T-helper 17 cell (primary cell): Measurements from ENCODE around the gene SEPTIN11. TPM values are rescaled to one million over a fixed set of nuclear protein-coding genes. Genes with fewer than 3 reads are reported as not detected.
A peak's percentile ranks its signal among the peaks of the same experiment; 100 is the strongest.
"Not testable (repeated sequence)": the region's sequence is repeated elsewhere in the genome, so short reads cannot be mapped to it uniquely, and the experiment has no call there.

Experiments used
- ATAC-seq: fragments of 150-1000 bp; cut with Tn5 transposase; 2 replicates; pipeline ENCODE4 v1.10.0; 2021; ENCODE audit warnings: mild to moderate bottlenecking, moderate library complexity
- DNase-seq, 3 donors: peaks; one replicate each; pipeline versions ENCODE4 v3.0.0 to v3.0.0-alpha.2; 2020 to 2021
- H3K9me3 ChIP-seq: one replicate; pipeline ENCODE4 v1.7.0; 2013; ENCODE audit warnings: low read length, mild to moderate bottlenecking; ENCODE audit not compliant: control insufficient read depth, poor library complexity, severe bottlenecking
- H3K27ac Mint-ChIP-seq: one replicate; pipeline ENCODE4 v1.8.0; 2022; ENCODE audit warnings: mild to moderate bottlenecking, moderate library complexity, mixed read lengths
- H3K27me3 Mint-ChIP-seq: one replicate; pipeline ENCODE4 v1.8.0; 2022; ENCODE audit warnings: mixed read lengths
- H3K36me3 Mint-ChIP-seq: one replicate; pipeline ENCODE4 v1.8.0; 2022; ENCODE audit warnings: low read depth, mixed read lengths
- H3K4me1 Mint-ChIP-seq: one replicate; pipeline ENCODE4 v1.8.0; 2022; ENCODE audit warnings: mild to moderate bottlenecking, mixed read lengths
- H3K4me3 Mint-ChIP-seq: one replicate; pipeline ENCODE4 v1.8.0; 2022; ENCODE audit warnings: mild to moderate bottlenecking, moderate library complexity, mixed read lengths
- total RNA-seq, 4 donors: library from RNA in 2 of 4; stranded (reverse) in 2 of 4; gene quantifications; one replicate each; pipeline ENCODE4 v1.2.3 and lab custom pipeline; 2022 to 2026

Gene SEPTIN11
- total RNA-seq, 2 donors from 2014 or later: 21.4 to 40.3 TPM

DNA sequence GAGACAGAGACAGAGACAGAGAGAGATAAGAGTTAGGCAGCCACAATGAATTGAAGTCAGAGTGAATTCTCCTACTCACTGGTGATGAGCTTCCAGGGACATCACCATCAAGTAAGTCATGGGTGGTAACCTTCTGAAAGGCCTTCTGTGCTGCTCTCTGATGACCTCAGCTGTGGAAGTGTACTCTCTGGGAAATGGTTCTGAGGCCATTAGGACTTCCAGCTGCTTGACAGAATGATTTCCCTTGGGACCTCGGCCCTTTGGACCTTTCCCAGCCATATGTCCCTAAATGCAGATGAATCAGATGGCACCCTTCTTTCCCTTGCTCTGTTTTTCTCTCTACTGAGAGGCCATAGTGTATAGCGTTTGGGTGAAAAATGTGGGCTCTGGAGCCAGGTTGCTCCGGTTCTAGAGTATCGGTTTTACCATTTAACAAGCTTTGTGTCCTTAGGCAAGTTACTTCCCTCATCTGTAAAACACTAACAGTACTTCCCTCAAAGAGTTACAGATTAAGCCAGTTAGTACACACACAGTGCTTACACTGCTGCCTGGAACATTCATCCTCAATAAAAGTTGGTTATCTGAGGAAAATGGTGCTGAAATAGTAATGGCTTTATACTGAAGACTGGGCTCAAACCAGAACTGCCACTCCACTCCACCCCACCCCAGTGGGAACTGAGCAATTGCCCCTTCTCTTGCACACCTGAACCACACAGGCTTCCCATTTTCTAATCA is 7.6 kb downstream of the SEPTIN11 start:
- H3K4me3 Mint-ChIP-seq: no peak overlapping the region
- H3K36me3 Mint-ChIP-seq: no peaks in the 10 kb centered on the region
- no peak for DNase-seq
- no peak overlapping the region for H3K27ac Mint-ChIP-seq
- no peak for ATAC-seq
- H3K9me3 ChIP-seq: no peaks in the 10 kb centered on the region
- no peaks in the 10 kb centered on the region for H3K27me3 Mint-ChIP-seq
- H3K4me1 Mint-ChIP-seq: peaks cover 15% of the 10 kb centered on the region

DNA sequence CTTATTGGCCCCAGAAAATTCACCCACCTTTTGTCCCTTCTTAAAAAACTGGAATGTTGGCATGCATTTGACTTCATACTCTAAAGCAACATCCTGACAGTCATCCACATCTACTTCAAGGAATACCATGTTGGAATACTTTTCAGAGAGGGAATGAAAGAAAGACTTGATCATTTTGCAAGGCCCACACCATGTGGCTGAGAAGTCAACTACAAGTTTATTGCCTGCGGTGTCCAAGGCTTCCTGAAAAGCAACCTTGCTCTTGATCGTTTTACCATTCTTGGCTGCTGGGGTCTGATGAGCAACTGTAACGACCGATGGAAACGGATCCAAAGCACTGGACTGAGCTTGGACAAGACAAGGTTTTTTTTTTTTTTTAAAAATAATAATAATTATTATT is 9.3 kb downstream of the SEPTIN11 start:
- no peak for ATAC-seq
- Mint-ChIP-seq H3K4me3 (no peak overlapping the region), H3K27ac (no peak overlapping the region), H3K36me3 (no peaks in the 10 kb centered on the region), H3K27me3 (no peaks in the 10 kb centered on the region), H3K4me1 (peaks cover 8% of the 10 kb centered on the region)
- no peaks in the 10 kb centered on the region for H3K9me3 ChIP-seq
- no peak for DNase-seq

DNA sequence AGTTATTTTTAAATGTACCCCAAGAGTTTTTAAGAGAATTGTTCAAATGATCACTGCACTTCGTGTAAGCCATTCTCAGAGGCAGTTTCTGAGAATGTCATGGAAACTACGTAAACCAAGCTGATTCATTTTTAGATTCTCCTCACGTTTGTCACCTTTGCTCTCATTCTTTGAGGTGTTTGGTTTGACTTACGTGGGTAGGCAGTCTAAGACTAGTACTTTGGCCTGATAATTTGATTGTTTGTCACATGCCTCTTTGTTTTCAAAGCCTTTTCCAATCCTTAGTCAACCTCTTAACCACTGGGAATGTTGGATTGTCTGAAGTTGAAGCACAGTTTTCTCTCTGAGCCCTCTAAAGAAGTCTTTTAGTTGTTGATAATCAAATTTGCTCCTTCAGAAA is 10.5 kb downstream of the SEPTIN11 start:
- no peak for DNase-seq
- H3K9me3 ChIP-seq: no peaks in the 10 kb centered on the region
- H3K36me3 Mint-ChIP-seq: no peaks in the 10 kb centered on the region
- peaks cover 6% of the 10 kb centered on the region for H3K4me1 Mint-ChIP-seq
- H3K4me3 Mint-ChIP-seq: no peak overlapping the region
- ATAC-seq: no peak
- no peak overlapping the region for H3K27ac Mint-ChIP-seq
- H3K27me3 Mint-ChIP-seq: no peaks in the 10 kb centered on the region

DNA sequence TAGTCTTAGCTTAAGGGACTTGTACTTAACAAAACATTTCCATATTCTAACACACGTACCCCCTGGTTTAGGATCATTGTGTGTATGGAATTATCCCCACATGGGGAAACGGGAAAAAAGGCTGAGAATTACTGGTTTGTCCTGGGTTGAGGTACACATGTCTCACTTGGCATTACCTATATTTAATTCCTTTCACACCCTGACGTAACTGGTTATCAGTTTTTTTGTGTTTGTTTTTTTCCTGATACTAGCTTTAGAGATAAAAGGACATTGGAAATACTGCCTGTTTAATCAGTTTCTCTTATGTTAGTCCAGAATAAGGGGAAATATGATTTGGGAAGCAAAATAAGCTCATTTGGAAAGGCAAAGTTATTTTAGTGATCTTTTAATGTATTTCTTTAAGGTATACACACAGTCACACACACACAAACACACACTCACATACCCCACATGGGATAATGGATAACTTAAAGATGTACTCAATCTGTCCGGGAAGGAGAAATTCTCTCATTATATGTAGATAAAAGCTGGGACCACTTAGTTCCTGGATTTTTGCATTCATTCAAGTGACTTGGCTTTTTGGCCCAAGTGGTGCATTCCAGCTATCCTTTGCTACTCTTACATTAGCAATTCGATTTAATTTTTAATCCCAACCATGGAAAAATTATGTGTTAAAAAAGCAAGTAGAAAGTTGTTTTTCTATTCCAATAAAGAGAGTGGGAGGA is 13.0 kb downstream of the SEPTIN11 start:
- no peak for DNase-seq
- H3K27ac Mint-ChIP-seq: no peak overlapping the region
- no peaks in the 10 kb centered on the region for H3K27me3 Mint-ChIP-seq
- H3K4me1 Mint-ChIP-seq: peaks cover 8% of the 10 kb centered on the region
- H3K4me3 Mint-ChIP-seq: no peak overlapping the region
- ATAC-seq: no peak
- no peaks in the 10 kb centered on the region for H3K36me3 Mint-ChIP-seq
- H3K9me3 ChIP-seq: no peaks in the 10 kb centered on the region

DNA sequence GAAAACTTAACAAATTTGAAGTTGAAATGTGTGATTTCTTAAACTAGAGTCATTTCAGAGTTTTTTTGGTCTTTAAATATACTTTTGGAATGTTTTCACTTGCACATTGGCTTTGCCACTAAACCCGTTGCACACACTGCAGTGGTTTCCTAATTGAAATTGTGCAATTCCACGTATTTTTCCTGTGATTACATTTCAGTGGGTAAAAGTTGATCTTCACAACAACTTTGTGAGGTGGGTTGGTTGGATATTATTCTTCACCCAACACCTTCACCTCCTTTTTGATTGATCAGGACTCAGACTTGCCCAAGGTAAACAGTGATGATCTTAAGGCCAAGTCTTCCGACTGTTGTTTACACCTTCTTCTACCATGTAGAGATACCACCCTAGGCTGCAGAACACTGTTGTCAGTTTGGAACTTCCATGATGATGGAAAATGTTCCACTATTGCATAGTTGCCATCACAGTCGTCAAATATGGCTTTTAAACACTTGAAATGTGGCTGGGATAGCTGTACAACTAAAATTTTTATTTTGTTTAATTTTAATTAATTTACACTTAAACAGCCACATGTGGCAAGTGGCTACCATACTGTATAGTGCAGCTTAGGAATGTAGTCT is 13.7 kb downstream of the SEPTIN11 start:
- ATAC-seq (no peak), DNase-seq (no peak)
- no peak overlapping the region for H3K27ac Mint-ChIP-seq
- no peaks in the 10 kb centered on the region for H3K36me3 Mint-ChIP-seq
- H3K9me3 ChIP-seq: no peaks in the 10 kb centered on the region
- H3K4me3 Mint-ChIP-seq: no peak overlapping the region
- peaks cover 5% of the 10 kb centered on the region for H3K4me1 Mint-ChIP-seq
- H3K27me3 Mint-ChIP-seq: no peaks in the 10 kb centered on the region

DNA sequence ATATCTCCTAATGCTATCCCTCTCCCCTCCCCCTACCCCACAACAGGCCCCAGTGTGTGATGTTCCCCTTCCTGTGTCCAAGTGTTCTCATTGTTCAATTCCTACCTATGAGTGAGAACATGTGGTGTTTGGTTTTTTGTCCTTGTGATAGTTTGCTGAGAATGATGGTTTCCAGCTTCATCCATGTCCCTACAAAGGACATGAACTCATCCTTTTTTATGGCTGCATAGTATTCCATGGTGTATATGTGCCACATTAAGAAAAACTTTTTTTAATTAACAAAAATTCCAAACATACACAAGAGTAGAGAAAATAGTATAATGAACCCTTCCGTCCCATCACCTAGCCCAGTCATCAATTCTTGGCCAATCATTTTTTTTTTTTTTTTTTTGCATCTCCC is 14.4 kb downstream of the SEPTIN11 start:
- H3K27ac Mint-ChIP-seq, H3K36me3 Mint-ChIP-seq, H3K27me3 Mint-ChIP-seq, ATAC-seq, DNase-seq, H3K4me1 Mint-ChIP-seq, H3K9me3 ChIP-seq: not testable (repeated sequence)
- H3K4me3 Mint-ChIP-seq: peak overlapping the region; percentile 0

DNA sequence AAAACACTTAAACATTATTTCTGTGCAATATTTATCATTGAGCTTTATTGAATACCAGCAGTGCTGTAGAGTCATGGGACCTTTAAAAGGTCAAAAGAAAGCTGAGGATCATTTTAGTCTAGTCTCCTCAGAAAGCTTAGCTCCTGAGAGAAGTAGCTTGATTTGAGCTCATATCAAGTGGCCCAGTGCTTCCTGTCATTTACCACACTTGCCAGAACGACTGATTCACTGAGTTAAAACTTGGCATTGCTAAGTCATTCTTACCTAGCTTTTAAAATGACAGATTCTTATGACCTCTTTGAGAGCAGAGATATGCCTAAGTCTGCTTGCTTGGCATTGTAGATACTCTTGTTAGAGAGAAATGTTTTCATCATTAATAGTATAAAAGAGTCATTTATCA is 15.2 kb downstream of the SEPTIN11 start:
- no peaks in the 10 kb centered on the region for H3K36me3 Mint-ChIP-seq
- peaks cover 4% of the 10 kb centered on the region for H3K4me1 Mint-ChIP-seq
- no peaks in the 10 kb centered on the region for H3K9me3 ChIP-seq
- ATAC-seq (no peak), DNase-seq (no peak)
- H3K4me3 Mint-ChIP-seq: no peak overlapping the region
- no peaks in the 10 kb centered on the region for H3K27me3 Mint-ChIP-seq
- H3K27ac Mint-ChIP-seq: no peak overlapping the region

DNA sequence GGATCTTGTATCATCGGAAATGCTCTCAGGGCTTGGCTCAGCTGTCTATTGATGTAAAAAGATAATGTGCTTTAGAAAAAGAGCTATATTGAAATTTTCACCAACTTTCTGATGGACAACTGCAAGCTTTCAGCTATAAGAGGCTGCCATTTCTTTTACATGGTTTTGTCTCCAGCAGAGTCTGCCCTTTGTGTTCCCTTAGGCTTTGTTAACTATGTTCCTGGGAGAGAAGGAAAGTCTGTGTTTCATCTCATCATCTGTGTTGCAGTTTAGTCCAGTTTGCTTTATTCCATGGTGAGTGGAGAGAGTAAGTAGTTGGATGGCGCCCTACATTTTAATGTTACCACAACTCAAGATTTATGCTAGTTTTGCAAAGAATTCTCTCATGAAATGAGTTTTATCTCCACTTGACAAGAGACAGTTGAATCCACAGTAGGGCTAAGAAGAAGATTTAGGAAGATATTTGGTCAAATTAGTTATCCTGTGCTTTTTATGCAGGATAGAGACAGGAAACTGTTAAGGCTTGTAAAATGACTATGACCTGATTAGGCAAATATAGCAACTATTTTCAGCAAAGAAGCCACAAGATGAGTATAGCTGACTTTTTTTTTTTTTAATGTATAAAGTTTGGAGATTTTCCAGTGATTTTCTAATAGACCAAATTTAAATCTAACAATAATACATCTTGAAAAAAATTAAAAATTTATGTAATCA is 16.5 kb downstream of the SEPTIN11 start:
- Mint-ChIP-seq H3K36me3 (no peaks in the 10 kb centered on the region), H3K27me3 (no peaks in the 10 kb centered on the region), H3K4me1 (peaks cover 4% of the 10 kb centered on the region), H3K4me3 (no peak overlapping the region), H3K27ac (no peak overlapping the region)
- no peak for ATAC-seq
- H3K9me3 ChIP-seq: no peaks in the 10 kb centered on the region
- no peak for DNase-seq

DNA sequence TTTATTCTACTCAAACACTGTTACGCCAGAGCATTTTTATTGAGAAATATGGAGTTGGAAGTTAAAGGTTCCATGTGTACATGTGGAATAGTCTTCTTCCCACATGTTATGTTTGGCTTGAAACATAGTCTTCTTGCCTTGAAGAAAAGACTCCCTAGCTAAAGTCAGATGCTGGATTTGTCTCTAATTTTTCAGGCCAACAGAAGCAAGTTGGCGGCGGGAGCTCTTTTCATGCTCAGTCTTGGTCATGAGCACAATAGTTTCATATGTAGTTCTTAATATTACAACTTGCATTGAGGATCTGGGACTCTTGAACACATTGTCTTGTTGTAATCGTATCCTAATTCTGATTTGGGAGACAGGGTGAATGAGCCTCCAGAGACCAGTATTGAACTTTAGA is 19.4 kb downstream of the SEPTIN11 start:
- Mint-ChIP-seq H3K4me3 (no peak overlapping the region), H3K36me3 (no peaks in the 10 kb centered on the region), H3K27ac (no peak overlapping the region), H3K4me1 (peaks cover 9% of the 10 kb centered on the region), H3K27me3 (no peaks in the 10 kb centered on the region)
- ATAC-seq (no peak), DNase-seq (no peak)
- no peaks in the 10 kb centered on the region for H3K9me3 ChIP-seq

DNA sequence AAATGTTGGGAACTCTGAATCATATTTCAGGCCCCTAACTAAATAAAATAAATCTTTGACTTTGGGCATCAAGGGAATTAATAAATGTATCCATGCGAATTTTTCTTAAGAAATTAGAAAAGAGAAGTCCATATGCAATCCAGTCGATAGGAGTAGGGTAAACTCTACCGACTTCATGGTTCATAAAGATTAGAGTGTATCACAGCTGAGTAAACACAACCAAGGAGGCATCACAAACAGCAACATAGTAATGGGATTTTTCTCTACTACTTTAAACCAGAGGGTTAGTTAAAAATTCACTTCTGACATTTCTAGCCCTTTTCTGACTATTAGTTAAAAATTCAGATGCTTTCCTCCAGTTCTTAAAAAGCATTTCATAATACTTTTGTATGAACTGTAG is 19.9 kb downstream of the SEPTIN11 start:
- H3K36me3 Mint-ChIP-seq: no peaks in the 10 kb centered on the region
- DNase-seq: no peak
- H3K9me3 ChIP-seq: no peaks in the 10 kb centered on the region
- ATAC-seq: no peak
- H3K27me3 Mint-ChIP-seq: no peaks in the 10 kb centered on the region
- no peak overlapping the region for H3K4me3 Mint-ChIP-seq
- peaks cover 9% of the 10 kb centered on the region for H3K4me1 Mint-ChIP-seq
- H3K27ac Mint-ChIP-seq: no peak overlapping the region

DNA sequence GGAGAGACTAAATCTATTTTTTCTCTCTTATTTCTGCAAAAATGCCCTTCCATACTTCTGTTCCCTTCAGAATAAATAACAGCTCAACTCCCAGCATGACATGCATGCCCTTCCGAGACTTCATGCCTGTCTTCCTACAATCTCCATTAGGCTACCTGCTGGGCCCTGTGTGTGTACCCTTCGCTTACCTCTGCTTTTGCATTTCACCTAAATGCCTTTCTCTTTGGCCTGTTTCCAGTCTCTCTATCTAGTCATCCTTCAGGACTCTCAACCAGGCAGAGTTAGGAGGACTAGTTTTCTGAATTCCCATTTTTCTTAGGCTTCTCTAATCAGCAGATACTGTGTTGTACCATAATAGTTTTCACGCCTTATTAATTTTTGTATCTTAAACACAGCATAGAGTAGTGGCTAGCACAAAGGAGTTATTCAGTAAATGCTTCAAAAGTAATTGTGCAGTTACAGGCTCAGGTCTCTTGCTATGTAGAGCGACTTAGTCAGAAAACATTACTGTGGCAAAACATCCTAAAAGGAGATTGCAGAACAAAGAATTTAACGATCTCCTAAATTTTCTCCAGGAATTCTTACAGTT is 20.5 kb downstream of the SEPTIN11 start:
- no peaks in the 10 kb centered on the region for H3K9me3 ChIP-seq
- Mint-ChIP-seq H3K4me3 (no peak overlapping the region), H3K27me3 (no peaks in the 10 kb centered on the region), H3K4me1 (peaks cover 9% of the 10 kb centered on the region), H3K27ac (no peak overlapping the region), H3K36me3 (no peaks in the 10 kb centered on the region)
- ATAC-seq: no peak
- DNase-seq: no peak

DNA sequence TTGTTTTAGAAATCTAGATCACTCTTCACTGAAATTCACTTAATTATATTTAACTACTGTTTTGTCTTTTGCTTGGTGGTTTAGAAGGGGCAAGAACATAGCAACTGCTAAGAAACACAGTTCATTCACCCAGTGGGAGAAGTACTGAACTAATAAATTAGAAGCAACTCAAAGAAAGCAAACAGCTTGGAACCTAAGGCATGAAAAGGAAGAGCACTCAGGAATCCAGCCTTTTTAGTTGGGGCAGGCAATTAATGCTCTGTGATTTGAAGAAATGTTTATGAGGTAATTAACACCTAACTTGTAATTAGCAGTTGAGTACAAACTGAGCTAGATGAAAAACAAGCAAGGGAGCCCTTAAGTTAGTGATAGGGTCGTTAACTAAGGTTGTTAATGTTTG is 22.8 kb downstream of the SEPTIN11 start:
- H3K4me1 Mint-ChIP-seq: peaks cover 7% of the 10 kb centered on the region
- no peak overlapping the region for H3K4me3 Mint-ChIP-seq
- H3K27me3 Mint-ChIP-seq: no peaks in the 10 kb centered on the region
- H3K27ac Mint-ChIP-seq: no peak overlapping the region
- ATAC-seq (no peak), DNase-seq (no peak)
- no peaks in the 10 kb centered on the region for H3K9me3 ChIP-seq
- no peaks in the 10 kb centered on the region for H3K36me3 Mint-ChIP-seq

DNA sequence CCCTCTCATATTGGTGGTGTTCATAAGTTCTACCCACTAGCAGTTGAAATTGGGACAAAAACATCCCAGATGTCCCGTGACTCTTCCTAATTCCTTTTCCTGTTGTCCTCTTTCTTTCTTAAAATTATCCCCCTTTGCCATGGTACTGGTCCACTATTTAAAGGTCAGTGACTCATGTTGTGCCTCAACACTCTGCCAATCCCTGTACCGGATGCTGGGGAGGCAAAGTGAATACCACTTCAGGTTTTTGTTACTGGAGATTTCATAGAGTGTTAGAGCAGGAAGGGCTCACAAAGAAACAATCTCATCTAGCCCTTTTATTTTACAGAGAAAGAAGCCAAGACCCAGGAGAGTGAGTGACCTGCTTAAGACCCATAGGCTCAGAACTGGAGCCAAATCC is 24.6 kb downstream of the SEPTIN11 start:
- H3K27ac Mint-ChIP-seq: no peak overlapping the region
- H3K9me3 ChIP-seq: no peaks in the 10 kb centered on the region
- ATAC-seq (no peak), DNase-seq (no peak)
- H3K36me3 Mint-ChIP-seq: no peaks in the 10 kb centered on the region
- H3K4me3 Mint-ChIP-seq: no peak overlapping the region
- peaks cover 19% of the 10 kb centered on the region for H3K4me1 Mint-ChIP-seq
- H3K27me3 Mint-ChIP-seq: no peaks in the 10 kb centered on the region
